HepG2 (cell line): ENCODE results near the gene GRID1. TPM values are rescaled to one million over a fixed set of nuclear protein-coding genes. Genes with fewer than 3 reads are reported as not detected.

Source experiments
- ETS1 ChIP-seq: sonication (generic); formaldehyde crosslinking; IDR thresholded peaks from 2 replicates; pipeline ENCODE4 v1.4.0; 2020; ENCODE audit warnings: missing genetic modification reagents
- FOSL1 ChIP-seq: sonication (generic); formaldehyde crosslinking; IDR thresholded peaks from 2 replicates; pipeline ENCODE4 v1.9.0; 2021; ENCODE audit warnings: missing genetic modification reagents, borderline replicate concordance
- HOMEZ ChIP-seq: IDR thresholded peaks from 2 replicates; pipeline ENCODE4 v1.6.1; 2016; ENCODE audit warnings: low read depth
- KIAA2018 ChIP-seq: sonication (generic); formaldehyde crosslinking; IDR thresholded peaks from 2 replicates; pipeline ENCODE4 v1.5.0; 2020; ENCODE audit warnings: mild to moderate bottlenecking, missing genetic modification reagents, borderline replicate concordance
- NPAS2 ChIP-seq: sonication (generic); formaldehyde crosslinking; IDR thresholded peaks from 2 replicates; pipeline ENCODE4 v1.8.0; 2022; ENCODE audit warnings: mild to moderate bottlenecking, missing genetic modification reagents, borderline replicate concordance
- ZBTB3 ChIP-seq: sonication (generic); formaldehyde crosslinking; IDR thresholded peaks from 2 replicates; pipeline ENCODE4 v1.4.0; 2020; ENCODE audit warnings: low read depth, mild to moderate bottlenecking, moderate library complexity, missing genetic modification reagents, borderline replicate concordance
- ZNF451 ChIP-seq: sonication (generic); formaldehyde crosslinking; IDR thresholded peaks from 2 replicates; pipeline ENCODE4 v1.5.0; 2020; ENCODE audit warnings: mild to moderate bottlenecking, missing genetic modification reagents
- ZNF780A ChIP-seq: sonication (generic); formaldehyde crosslinking; IDR thresholded peaks from 2 replicates; pipeline ENCODE4 v1.8.0; 2022; ENCODE audit warnings: mild to moderate bottlenecking, missing genetic modification reagents, moderate library complexity
- ZUFSP ChIP-seq: sonication (generic); formaldehyde crosslinking; IDR thresholded peaks from 2 replicates; pipeline ENCODE4 v1.9.0; 2021; ENCODE audit warnings: missing genetic modification reagents, mild to moderate bottlenecking, borderline replicate concordance
- polyA plus RNA-seq, 8 experiments: library from polyadenylated mRNA; depleted of rRNA in 3 of 8; stranded (reverse) in 7 of 8; unstranded in 1 of 8; fragments of >200 nt; fragmentation: Illumina TruSeq in 4 of 8; extraction: Trizol in 4 of 8; gene quantifications; 2 replicates each; pipeline versions ENCODE4 v1.2.1 to v1.2.3, GENCODE V29; 2011 to 2016; ENCODE audit warnings: low read depth in 4 of 8, missing spikeins in 1 of 8, mixed read lengths in 1 of 8; ENCODE audit not compliant: insufficient read depth in 1 of 8
- total RNA-seq, 5 experiments: library from RNA; depleted of rRNA; stranded (reverse); fragments of >200 nt; fragmentation: Illumina TruSeq; extraction: Trizol; gene quantifications; 2 replicates each; pipeline ENCODE4 v1.2.3, GENCODE V29; 2016; ENCODE audit warnings: low read depth in 1 of 5

GRID1 gene
- total and polyA plus RNA-seq, 2 of the 13 experiments (the other 11 are each of a cell fraction or from before 2014, with no cell fraction given), result 0.05 TPM; not detected in 1

- TF ChIP-seq KIAA2018, result no peak
- no peak for TF ChIP-seq ETS1 (CRISPR knock-in tag)
- TF ChIP-seq FOSL1 (CRISPR knock-in tag), result no peak
- TF ChIP-seq ZNF780A (CRISPR knock-in tag), result no peak
- TF ChIP-seq HOMEZ (CRISPR knock-in tag), result no peak
- no peak for TF ChIP-seq ZNF451
- no peak for TF ChIP-seq ZUFSP (CRISPR knock-in tag)
- TF ChIP-seq NPAS2, result no peak
- no peak for TF ChIP-seq ZBTB3 (CRISPR knock-in tag)
These were observed 159.4 kb downstream of the GRID1 start (continued) for GRCh38 chr10:86207226-86207625.
